GM18519 (cell line): ENCODE results near the gene NT5DC4.

Source experiments
- ATAC-seq: cut with Tn5 transposase; IDR thresholded peaks from one replicate; pipeline ENCODE4 v1.9.1; 2021; ENCODE audit warnings: mild to moderate bottlenecking, moderate library complexity; ENCODE audit not compliant: unreplicated experiment, low FRiP score

NT5DC4 gene

DNA sequence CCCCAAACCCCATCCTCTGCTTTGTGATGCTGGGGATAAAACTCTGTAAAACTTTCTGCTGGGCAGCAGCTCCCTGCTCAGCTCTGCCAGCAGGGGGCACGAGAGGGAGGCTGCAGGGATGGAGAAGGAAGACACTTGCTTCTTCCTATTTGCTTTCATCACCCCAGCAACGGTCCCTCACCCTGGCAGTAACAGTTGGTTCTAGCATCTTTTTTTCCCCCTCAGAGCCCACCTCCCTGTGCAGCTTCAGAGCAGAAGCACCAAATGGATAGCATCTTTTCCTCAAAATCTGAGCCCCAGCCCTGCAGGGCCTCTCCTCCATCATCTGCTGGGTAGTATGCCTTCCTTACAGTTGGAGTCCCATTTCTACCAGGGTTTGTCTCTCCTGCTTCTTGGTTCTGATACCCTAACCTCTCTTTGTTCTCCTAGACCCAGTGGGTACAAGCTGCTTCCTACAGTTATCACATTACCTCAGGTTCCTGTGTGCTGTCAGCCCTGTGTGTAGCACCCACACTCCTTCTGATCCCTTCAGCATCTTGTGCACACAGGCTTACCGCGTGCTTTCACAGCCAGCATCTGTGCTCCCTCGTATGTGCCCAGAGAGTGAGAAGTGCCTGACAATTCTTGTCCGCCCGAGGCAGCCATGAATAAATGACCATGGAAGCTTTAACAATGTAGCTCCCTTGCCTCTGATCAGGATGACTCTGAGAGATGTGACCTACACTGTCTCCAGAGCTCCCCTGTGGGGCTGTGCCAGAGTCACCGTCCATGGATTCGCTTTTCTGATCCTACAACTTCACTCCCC is 29.1 kb downstream of the NT5DC4 start:
- peak; percentile 64 for ATAC-seq

- ATAC-seq, result no peak
Measured at GRCh38 chr2:112750560-112750843, 29.7 kb downstream of the NT5DC4 start.

GRCh38 chr2:112751451-112752197 is 30.8 kb downstream of the NT5DC4 start:
- no peak for ATAC-seq

DNA sequence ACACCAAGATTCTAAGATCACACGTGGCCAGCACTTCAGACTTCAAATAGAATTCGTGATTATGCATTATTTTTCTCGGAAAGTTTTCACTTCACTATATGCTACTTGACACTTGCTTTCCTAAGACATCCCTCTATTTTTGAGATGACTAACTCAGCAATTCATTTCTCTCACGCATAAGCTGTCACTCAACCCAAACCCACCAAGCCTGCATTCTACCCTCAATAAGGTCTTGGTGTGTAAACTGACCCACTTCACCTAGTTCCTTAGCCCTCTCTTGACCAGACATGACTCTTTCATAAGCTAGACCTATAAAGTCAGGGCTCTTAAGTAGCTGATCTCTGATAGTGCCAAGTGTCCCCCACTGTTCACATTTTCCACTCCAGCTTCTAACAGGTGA is 31.8 kb downstream of the NT5DC4 start:
- ATAC-seq, result no peak

DNA sequence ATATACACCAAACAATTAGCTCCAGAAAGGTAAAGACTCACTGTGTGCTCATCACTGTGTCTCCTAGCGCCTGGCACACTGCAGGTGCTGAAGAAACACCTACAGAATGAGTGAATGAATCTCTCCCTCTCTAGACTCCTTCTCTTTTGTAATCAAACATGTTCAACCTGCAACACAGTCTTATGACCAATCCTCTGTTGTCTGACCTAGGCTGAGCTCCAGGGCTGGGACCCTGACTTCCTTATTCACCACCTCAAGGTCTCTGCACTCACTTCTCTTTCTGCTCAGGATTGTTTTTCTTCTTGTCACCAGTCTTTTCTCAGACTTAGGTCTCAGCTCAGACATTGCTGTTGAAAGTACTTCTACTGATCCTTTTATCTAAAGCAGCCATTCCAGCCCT is 33.7 kb downstream of the NT5DC4 start:
- ATAC-seq, result no peak

- no peak for ATAC-seq
Measured at GRCh38 chr2:112755444-112755843, 34.6 kb downstream of the NT5DC4 start.

- ATAC-seq, result no peak
Measured at GRCh38 chr2:112756207-112756606, 35.4 kb downstream of the NT5DC4 start.

DNA sequence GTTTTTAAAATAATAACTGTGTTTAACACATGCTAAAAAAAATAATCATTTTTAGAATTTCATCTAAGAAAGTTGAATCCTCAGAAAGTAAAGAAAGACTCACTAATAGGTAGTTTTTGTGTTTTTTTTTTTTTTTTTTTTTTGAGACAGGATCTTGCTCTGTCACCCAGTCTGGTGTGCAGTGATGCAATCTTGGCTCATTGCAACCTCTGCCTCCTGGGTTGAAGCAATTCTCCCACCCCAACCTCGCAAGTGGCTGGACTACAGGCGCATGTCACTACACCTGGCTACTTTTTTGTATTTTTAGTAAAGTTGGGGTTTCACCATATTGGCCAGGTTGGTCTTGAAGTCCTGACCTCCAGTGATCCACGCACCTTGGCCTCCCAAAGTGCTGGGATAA is 36.4 kb downstream of the NT5DC4 start:
- no peak for ATAC-seq

DNA sequence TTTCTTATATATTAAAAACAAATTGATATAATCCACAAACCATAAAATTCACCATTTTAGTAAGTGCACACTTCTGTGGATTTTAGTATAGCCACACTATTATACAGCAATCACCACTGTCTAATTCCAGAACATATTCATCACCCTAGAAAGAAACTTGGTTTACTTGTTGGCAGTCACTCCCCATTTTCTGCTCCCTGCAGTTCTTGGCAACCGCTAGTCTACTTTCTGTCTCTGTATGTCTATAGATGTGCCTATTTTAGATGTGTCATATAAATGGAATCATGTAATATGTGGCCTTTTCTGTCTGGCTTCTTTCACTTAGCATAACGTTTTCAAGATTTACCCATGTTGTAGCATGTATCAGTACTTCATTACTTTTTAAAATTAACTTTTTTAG is 37.9 kb downstream of the NT5DC4 start:
- ATAC-seq, result no peak

GRCh38 chr2:112760149-112760548 is 39.3 kb downstream of the NT5DC4 start:
- no peak for ATAC-seq

DNA sequence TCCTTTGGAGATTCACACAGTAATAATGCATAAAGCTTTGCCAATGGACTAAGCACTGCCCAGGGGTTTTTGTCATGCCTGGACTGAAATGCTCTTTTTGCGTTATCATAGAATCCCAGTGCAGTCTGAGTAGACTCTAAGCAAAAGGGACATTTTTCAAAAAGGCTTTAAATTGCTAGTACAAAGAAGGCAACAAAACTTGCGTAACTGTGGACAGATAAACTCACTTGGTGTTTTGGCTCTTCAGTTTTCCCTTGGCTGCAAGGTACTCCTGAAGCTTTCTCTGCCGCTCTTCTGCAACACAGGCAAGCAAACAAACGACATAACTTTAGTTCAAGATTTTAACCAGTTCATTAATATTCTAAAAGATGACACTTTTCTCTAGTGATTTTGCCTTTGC is 41.5 kb downstream of the NT5DC4 start:
- ATAC-seq, result no peak

GRCh38 chr2:112764071-112765044 is 43.5 kb downstream of the NT5DC4 start, which contains the start of gene CKAP2L:
Gene CKAP2L, minus strand, starts transcription at chr2:112764609. Its CDS starts 11 bp downstream, at chr2:112764598.
- peak; percentile 96 for ATAC-seq

GRCh38 chr2:112765251-112765650 is 44.4 kb downstream of the NT5DC4 start:
- ATAC-seq, result no peak

DNA sequence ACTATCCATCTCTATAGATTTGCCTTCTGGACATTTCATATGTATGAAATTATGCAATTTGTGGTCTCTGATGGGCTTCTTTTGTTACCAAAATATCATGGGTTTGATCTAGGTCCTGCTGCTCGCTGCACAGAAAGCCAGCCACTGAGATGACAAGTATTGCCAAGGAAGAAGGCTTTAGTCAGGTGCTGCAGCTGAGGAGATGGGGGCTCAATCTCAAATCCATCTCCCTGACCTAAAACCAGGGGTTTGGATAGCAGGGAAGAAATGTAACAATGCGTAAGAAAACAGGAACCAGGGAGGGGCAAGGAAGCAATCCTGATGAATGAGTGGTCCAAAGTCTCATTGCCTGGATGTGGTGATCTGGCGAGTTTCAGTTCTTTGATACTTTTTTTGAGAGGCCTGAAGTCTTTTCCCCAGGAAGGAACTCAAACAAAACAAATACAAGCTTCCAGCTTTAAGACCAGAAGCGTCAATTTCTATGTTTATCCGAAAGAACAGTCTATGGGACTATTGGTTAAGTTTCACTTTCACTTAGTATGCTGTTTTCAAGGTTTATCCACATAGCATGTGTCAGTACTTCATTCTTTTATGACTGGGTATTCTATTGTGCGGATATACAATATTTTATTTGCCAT is 47.0 kb downstream of the NT5DC4 start:
- ATAC-seq, result no peak

DNA sequence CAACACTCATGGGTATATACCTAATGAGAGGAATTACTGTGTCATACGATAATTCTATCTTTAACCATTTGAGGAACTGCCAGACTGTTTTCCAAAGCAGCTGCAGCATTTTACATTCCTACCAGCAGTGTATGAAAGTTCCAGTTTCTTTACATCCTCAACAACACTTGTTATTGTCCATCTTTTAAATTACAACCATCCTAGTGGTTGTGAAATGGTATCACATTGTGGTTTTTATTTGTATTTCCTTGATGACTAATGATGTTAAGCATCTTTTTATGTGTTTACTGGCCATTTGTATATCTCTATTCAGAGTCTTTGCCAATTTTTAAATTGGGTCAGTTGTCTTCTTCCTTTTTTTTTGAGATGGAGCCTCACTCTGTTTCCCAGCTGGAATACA is 47.6 kb downstream of the NT5DC4 start:
- no peak for ATAC-seq

GRCh38 chr2:112772322-112772721 is 51.5 kb downstream of the NT5DC4 start:
- no peak for ATAC-seq

DNA sequence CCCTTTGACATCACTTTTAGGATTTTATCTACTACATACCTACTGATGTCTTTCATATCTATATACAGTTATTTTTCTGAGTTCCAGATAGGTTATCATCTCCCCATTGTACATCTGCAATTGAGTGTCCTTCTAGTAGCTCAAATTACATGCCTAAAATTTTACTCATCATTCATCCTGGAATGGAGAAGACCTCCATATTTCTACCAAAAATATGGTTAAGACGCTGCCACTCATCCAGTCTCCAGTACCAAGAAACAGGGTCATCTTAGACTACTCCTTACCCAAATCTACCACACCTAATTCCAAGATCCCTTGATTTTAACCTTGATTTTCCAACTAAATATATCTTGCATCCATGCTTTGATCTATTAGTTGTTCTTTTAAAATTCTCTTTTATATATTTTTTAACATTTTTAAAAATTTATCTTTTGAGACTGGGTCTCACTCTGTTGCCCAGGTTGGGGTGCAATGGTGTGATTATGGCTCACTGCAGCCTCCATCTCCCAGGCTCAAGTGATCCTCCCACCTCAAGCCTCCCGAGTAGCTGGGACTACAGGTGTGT is 52.2 kb downstream of the NT5DC4 start:
- no peak for ATAC-seq

- ATAC-seq, result no peak
Measured at GRCh38 chr2:112773556-112773955, 52.7 kb downstream of the NT5DC4 start.

- no peak for ATAC-seq
Measured at GRCh38 chr2:112774536-112775285, 53.9 kb downstream of the NT5DC4 start.
